H1 (cell line): ENCODE results near the gene VIPR2. TPM values are rescaled to one million over a fixed set of nuclear protein-coding genes. Genes with fewer than 3 reads are reported as not detected.

ENCODE experiments used
- ATF3 ChIP-seq: IDR thresholded peaks from 2 replicates; pipeline ENCODE4 v1.6.1; 2011; ENCODE audit warnings: low read depth, mild to moderate bottlenecking, low read length; ENCODE audit not compliant: insufficient read depth
- E2F6 ChIP-seq: IDR thresholded peaks from 2 replicates; pipeline ENCODE4 v1.6.1; 2012; ENCODE audit warnings: inconsistent platforms
- EZH2 ChIP-seq: fragments of 200-600 bp; sonication (generic); IDR thresholded peaks from 2 replicates; pipeline ENCODE4 v1.7.1; 2012; ENCODE audit warnings: low read depth, mild to moderate bottlenecking, moderate library complexity, low read length, inconsistent platforms; ENCODE audit not compliant: severe bottlenecking
- HDAC6 ChIP-seq: IDR thresholded peaks from one replicate; pipeline ENCODE4 v1.7.1; 2012; ENCODE audit warnings: low read depth, mild to moderate bottlenecking, inconsistent platforms, low read length, moderate library complexity
- SIRT6 ChIP-seq: IDR thresholded peaks from one replicate; pipeline ENCODE4 v1.7.1; 2012; ENCODE audit warnings: low read length, inconsistent platforms
- SIX5 ChIP-seq: IDR thresholded peaks from 2 replicates; pipeline ENCODE4 v1.6.1; 2011; ENCODE audit warnings: mild to moderate bottlenecking, low read depth, low read length
- SUZ12 ChIP-seq: fragments of 200-600 bp; sonication (generic); IDR thresholded peaks from 2 replicates; pipeline ENCODE4 v1.6.1; 2012; ENCODE audit warnings: mild to moderate bottlenecking, inconsistent platforms, low read length, moderate library complexity, mixed read lengths
- polyA plus RNA-seq, 7 experiments: library from polyadenylated mRNA; depleted of rRNA in 3 of 7; stranded (reverse) in 5 of 7; unstranded in 2 of 7; fragments of >200 nt in 5 of 7; fragments of 200-250 nt in 2 of 7; gene quantifications; 1 replicate in 5 of 7; 2 replicates in 1 of 7; 4 replicates in 1 of 7; pipeline versions ENCODE4 v1.2.1 to v1.2.3, GENCODE V29; 2011 to 2013; ENCODE audit warnings: missing spikeins in 2 of 7, mixed read lengths in 2 of 7
- total RNA-seq: library from RNA; stranded (reverse); fragmentation: NEBNext Ultra II Directional; extraction: Animal tissue kit (Norgen Biotek cat#: 25700); gene quantifications from 2 replicates; pipeline ENCODE4 v1.2.1, GENCODE V29; 2021
- TF ChIP-seq, protein P1 (sequence below): fragments of 300-600 bp; sonication (generic); IDR thresholded peaks from 2 replicates; pipeline ENCODE4 v1.7.1; 2012; ENCODE audit warnings: low read length, moderate library complexity, mild to moderate bottlenecking, inconsistent platforms; ENCODE audit not compliant: insufficient replicate concordance

VIPR2 gene
- total and polyA plus RNA-seq, 2 of the 8 experiments (the other 6 are each of a cell fraction or from before 2014, with no cell fraction given): 2.4 to 6.3 TPM

GRCh38 chr7:159094919-159095915 lies 49.5 kb downstream of the VIPR2 start (continued):
- TF ChIP-seq, protein P1, sequence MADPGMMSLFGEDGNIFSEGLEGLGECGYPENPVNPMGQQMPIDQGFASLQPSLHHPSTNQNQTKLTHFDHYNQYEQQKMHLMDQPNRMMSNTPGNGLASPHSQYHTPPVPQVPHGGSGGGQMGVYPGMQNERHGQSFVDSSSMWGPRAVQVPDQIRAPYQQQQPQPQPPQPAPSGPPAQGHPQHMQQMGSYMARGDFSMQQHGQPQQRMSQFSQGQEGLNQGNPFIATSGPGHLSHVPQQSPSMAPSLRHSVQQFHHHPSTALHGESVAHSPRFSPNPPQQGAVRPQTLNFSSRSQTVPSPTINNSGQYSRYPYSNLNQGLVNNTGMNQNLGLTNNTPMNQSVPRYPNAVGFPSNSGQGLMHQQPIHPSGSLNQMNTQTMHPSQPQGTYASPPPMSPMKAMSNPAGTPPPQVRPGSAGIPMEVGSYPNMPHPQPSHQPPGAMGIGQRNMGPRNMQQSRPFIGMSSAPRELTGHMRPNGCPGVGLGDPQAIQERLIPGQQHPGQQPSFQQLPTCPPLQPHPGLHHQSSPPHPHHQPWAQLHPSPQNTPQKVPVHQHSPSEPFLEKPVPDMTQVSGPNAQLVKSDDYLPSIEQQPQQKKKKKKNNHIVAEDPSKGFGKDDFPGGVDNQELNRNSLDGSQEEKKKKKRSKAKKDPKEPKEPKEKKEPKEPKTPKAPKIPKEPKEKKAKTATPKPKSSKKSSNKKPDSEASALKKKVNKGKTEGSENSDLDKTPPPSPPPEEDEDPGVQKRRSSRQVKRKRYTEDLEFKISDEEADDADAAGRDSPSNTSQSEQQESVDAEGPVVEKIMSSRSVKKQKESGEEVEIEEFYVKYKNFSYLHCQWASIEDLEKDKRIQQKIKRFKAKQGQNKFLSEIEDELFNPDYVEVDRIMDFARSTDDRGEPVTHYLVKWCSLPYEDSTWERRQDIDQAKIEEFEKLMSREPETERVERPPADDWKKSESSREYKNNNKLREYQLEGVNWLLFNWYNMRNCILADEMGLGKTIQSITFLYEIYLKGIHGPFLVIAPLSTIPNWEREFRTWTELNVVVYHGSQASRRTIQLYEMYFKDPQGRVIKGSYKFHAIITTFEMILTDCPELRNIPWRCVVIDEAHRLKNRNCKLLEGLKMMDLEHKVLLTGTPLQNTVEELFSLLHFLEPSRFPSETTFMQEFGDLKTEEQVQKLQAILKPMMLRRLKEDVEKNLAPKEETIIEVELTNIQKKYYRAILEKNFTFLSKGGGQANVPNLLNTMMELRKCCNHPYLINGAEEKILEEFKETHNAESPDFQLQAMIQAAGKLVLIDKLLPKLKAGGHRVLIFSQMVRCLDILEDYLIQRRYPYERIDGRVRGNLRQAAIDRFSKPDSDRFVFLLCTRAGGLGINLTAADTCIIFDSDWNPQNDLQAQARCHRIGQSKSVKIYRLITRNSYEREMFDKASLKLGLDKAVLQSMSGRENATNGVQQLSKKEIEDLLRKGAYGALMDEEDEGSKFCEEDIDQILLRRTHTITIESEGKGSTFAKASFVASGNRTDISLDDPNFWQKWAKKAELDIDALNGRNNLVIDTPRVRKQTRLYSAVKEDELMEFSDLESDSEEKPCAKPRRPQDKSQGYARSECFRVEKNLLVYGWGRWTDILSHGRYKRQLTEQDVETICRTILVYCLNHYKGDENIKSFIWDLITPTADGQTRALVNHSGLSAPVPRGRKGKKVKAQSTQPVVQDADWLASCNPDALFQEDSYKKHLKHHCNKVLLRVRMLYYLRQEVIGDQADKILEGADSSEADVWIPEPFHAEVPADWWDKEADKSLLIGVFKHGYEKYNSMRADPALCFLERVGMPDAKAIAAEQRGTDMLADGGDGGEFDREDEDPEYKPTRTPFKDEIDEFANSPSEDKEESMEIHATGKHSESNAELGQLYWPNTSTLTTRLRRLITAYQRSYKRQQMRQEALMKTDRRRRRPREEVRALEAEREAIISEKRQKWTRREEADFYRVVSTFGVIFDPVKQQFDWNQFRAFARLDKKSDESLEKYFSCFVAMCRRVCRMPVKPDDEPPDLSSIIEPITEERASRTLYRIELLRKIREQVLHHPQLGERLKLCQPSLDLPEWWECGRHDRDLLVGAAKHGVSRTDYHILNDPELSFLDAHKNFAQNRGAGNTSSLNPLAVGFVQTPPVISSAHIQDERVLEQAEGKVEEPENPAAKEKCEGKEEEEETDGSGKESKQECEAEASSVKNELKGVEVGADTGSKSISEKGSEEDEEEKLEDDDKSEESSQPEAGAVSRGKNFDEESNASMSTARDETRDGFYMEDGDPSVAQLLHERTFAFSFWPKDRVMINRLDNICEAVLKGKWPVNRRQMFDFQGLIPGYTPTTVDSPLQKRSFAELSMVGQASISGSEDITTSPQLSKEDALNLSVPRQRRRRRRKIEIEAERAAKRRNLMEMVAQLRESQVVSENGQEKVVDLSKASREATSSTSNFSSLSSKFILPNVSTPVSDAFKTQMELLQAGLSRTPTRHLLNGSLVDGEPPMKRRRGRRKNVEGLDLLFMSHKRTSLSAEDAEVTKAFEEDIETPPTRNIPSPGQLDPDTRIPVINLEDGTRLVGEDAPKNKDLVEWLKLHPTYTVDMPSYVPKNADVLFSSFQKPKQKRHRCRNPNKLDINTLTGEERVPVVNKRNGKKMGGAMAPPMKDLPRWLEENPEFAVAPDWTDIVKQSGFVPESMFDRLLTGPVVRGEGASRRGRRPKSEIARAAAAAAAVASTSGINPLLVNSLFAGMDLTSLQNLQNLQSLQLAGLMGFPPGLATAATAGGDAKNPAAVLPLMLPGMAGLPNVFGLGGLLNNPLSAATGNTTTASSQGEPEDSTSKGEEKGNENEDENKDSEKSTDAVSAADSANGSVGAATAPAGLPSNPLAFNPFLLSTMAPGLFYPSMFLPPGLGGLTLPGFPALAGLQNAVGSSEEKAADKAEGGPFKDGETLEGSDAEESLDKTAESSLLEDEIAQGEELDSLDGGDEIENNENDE: no peak
- TF ChIP-seq E2F6 (no peak), EZH2 (no peak), SIRT6 (no peak), SUZ12 (no peak), SIX5 (no peak), HDAC6 (no peak), ATF3 (no peak)
